ENCODE measurements around the gene ZNF621. TPM values are rescaled to one million over a fixed set of nuclear protein-coding genes. Genes with fewer than 3 reads are reported as not detected.

Gene ZNF621
- total and polyA plus RNA-seq, 2 experiments from 2014 or later, result 5.9 to 14.7 TPM

DNA sequence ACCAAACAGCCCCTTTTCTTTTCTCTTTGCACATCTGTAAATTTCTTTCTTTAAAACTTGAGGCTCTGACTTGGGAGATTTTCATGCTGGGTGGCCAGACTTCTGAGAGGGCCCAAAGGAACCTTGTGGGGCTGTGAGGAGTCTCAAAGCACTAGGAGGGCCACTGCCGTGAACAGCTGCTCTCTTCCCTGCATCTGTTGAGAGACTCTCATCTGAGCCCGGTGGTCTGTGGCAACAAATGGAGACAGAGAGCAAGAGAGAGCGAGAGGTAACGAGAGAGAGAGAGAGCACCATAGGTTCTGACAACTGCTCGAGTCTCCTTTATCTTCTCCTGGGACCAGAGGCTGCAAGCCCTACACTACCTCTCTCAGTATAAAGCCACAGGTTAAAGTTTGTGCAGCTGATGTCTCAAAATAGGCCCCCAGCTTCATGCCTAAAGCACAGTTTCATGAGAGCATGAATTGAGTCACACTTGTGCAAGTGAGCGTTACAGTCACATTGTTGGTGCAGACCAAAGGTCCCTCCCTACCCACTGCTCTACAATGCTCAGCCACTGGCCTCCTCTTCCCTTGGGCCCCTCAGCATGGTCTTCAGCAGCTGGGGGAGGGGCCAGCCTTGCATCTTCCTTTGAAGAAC, 60.7 kb downstream of the ZNF621 start:
- no peaks in the 10 kb centered on the region for H3K9me2 ChIP-seq (replicated peaks; ENCODE audit: insufficient read depth)
- H3K4me3 ChIP-seq, result no peak overlapping the region
- no peaks in the 10 kb centered on the region for H3K79me2 ChIP-seq
- 82% methylated on average over 6 of the region's 6 CpGs for WGBS (ENCODE audit: low lambda C conversion rate, missing lambda C conversion rate)
- no peaks in the 10 kb centered on the region for H3K36me3 ChIP-seq (replicated peaks; ENCODE audit: insufficient read depth, low read depth)
- H2AFZ ChIP-seq, result peak overlapping the region; percentile 17
- DNase-seq (ENCODE audit: low spot score), result no peak
- H3K4me1 ChIP-seq (ENCODE audit: insufficient read depth), result peaks cover 13% of the 10 kb centered on the region
- H3K27ac ChIP-seq, result peak overlapping the region; percentile 68
- H3K4me2 ChIP-seq, result peak overlapping the region; percentile 69
- no peaks in the 10 kb centered on the region for H4K20me1 ChIP-seq (ENCODE audit: insufficient read depth, poor library complexity, severe bottlenecking)
- no peaks in the 10 kb centered on the region for H3K9me3 ChIP-seq (ENCODE audit: low read depth)
- TF ChIP-seq EZH2 (IDR thresholded peaks at IDR 0.05; ENCODE audit: borderline replicate concordance) (no peak), EZH2phosphoT487 (IDR thresholded peaks at IDR 0.05; ENCODE audit: low read depth, severe bottlenecking, unreplicated experiment) (no peak)
- TF ChIP-seq, protein P1, sequence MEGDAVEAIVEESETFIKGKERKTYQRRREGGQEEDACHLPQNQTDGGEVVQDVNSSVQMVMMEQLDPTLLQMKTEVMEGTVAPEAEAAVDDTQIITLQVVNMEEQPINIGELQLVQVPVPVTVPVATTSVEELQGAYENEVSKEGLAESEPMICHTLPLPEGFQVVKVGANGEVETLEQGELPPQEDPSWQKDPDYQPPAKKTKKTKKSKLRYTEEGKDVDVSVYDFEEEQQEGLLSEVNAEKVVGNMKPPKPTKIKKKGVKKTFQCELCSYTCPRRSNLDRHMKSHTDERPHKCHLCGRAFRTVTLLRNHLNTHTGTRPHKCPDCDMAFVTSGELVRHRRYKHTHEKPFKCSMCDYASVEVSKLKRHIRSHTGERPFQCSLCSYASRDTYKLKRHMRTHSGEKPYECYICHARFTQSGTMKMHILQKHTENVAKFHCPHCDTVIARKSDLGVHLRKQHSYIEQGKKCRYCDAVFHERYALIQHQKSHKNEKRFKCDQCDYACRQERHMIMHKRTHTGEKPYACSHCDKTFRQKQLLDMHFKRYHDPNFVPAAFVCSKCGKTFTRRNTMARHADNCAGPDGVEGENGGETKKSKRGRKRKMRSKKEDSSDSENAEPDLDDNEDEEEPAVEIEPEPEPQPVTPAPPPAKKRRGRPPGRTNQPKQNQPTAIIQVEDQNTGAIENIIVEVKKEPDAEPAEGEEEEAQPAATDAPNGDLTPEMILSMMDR (IDR thresholded peaks at IDR 0.05; ENCODE audit: poor library complexity), result no peak
- no peaks in the 10 kb centered on the region for H3K27me3 ChIP-seq

DNA sequence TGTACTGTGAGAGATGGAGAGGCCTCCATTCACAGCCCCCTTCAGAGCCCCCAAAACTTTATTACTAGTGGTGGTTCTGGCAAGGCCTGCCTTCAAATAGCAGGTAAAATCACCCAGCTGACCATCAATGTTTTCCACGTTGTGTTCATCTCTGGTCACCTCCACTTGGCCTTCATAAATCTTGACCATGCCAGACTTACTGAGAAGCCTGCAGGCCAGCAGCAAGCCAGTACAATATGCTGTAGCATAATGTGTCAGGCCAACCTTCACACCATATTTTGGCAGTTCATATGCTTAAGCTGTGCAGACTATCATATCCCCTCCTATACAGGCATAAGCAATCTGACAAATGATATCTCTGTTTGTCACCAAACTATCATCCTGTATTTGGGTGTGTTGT, 62.1 kb downstream of the ZNF621 start:
- TF ChIP-seq EZH2phosphoT487 (IDR thresholded peaks at IDR 0.05; ENCODE audit: low read depth, severe bottlenecking, unreplicated experiment) (no peak), EZH2 (IDR thresholded peaks at IDR 0.05; ENCODE audit: borderline replicate concordance) (no peak)
- TF ChIP-seq, protein P1 (IDR thresholded peaks at IDR 0.05; ENCODE audit: poor library complexity), result no peak
- Histone ChIP-seq H3K4me1 (ENCODE audit: insufficient read depth) (peaks cover 13% of the 10 kb centered on the region), H4K20me1 (ENCODE audit: insufficient read depth, poor library complexity, severe bottlenecking) (no peaks in the 10 kb centered on the region), H3K9me2 (replicated peaks; ENCODE audit: insufficient read depth) (no peaks in the 10 kb centered on the region), H3K9me3 (ENCODE audit: low read depth) (no peaks in the 10 kb centered on the region), H3K27me3 (no peaks in the 10 kb centered on the region), H3K36me3 (replicated peaks; ENCODE audit: insufficient read depth, low read depth) (no peaks in the 10 kb centered on the region), H3K4me3 (no peak overlapping the region), H3K4me2 (no peak overlapping the region), H3K79me2 (no peaks in the 10 kb centered on the region), H2AFZ (no peak overlapping the region), H3K27ac (no peak overlapping the region)
- no peak for DNase-seq (ENCODE audit: low spot score)
- 95% methylated on average over 1 of the region's 1 CpG for WGBS (ENCODE audit: low lambda C conversion rate, missing lambda C conversion rate)

DNA sequence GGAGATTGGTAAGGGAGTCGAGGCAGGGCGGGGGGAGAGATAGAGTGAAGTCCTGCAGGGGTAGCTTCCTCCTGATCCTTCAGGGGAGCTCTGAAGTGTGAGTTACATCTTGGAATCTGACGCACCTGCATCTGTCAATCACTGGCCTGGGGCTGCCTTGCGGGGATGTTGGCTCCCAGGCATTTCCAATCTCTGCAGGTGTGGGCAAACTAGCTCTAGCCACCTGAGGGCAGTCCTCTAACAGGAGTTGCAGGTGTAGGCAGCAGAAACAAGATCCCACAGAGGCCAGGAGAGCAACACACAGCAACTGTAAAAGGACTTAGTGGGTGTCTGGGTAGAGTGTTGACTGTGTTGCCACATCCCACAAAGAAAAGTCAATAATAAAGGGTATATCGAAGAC, 63.6 kb downstream of the ZNF621 start:
- peaks cover 13% of the 10 kb centered on the region for H3K4me1 ChIP-seq (ENCODE audit: insufficient read depth)
- DNase-seq (ENCODE audit: low spot score), result peak; percentile 33
- WGBS (ENCODE audit: low lambda C conversion rate, missing lambda C conversion rate), result 82% methylated on average over 5 of the region's 5 CpGs

More for the DNA sequence above, 63.6 kb downstream of the ZNF621 start:
- Histone ChIP-seq H3K27me3 (no peaks in the 10 kb centered on the region), H3K27ac (no peak overlapping the region), H4K20me1 (ENCODE audit: insufficient read depth, poor library complexity, severe bottlenecking) (no peaks in the 10 kb centered on the region), H3K79me2 (no peaks in the 10 kb centered on the region), H3K36me3 (replicated peaks; ENCODE audit: insufficient read depth, low read depth) (no peaks in the 10 kb centered on the region), H3K9me3 (ENCODE audit: low read depth) (no peaks in the 10 kb centered on the region), H3K9me2 (replicated peaks; ENCODE audit: insufficient read depth) (no peaks in the 10 kb centered on the region), H2AFZ (no peak overlapping the region), H3K4me3 (no peak overlapping the region), H3K4me2 (no peak overlapping the region)
- TF ChIP-seq EZH2 (IDR thresholded peaks at IDR 0.05; ENCODE audit: borderline replicate concordance) (no peak), EZH2phosphoT487 (IDR thresholded peaks at IDR 0.05; ENCODE audit: low read depth, severe bottlenecking, unreplicated experiment) (no peak)
- TF ChIP-seq, protein P1 (IDR thresholded peaks at IDR 0.05; ENCODE audit: poor library complexity), result peak; percentile 27

Small RNAs within 50 kb of the gene (small RNA-seq; reads per million reads assigned to genes)
- 0.53 reads per million, percentile 42 among the genes with 10 or more reads in this experiment for gene RNU5B-2P

Other genes with a start within 250 kb of the ZNF621 start
- 34.4 and 42.2 TPM in 2 replicates for gene EIF1B, start 215.3 kb upstream of the ZNF621 start, total RNA-seq
- gene EIF1B, start 215.3 kb upstream of the ZNF621 start, polyA plus RNA-seq, result 153 and 164 TPM in 2 replicates
- 1.7 and 2.2 TPM in 2 replicates for gene ENTPD3, start 137.8 kb upstream of the ZNF621 start, total RNA-seq
- gene ENTPD3, start 137.8 kb upstream of the ZNF621 start, polyA plus RNA-seq, result 2.4 and 2.6 TPM in 2 replicates
- gene RPL14, start 67.6 kb upstream of the ZNF621 start, total RNA-seq, result 390 and 395 TPM in 2 replicates
- 470 and 492 TPM in 2 replicates for gene RPL14, start 67.6 kb upstream of the ZNF621 start, polyA plus RNA-seq
- gene ZNF619, start 47.8 kb upstream of the ZNF621 start, total RNA-seq, result 3.6 and 4.7 TPM in 2 replicates
- gene ZNF619, start 47.8 kb upstream of the ZNF621 start, polyA plus RNA-seq, result 1.2 and 1.8 TPM in 2 replicates
- gene ZNF620, start 18.9 kb upstream of the ZNF621 start, total RNA-seq, result 4.4 and 5.4 TPM in 2 replicates
- 3.0 and 5.3 TPM in 2 replicates for gene ZNF620, start 18.9 kb upstream of the ZNF621 start, polyA plus RNA-seq

Measured in hepatocyte (in vitro differentiated cells).